GM12892 (cell line): ENCODE results near the gene RXFP4.

Experiments used
- DNase-seq: peaks from one replicate; pipeline ENCODE4 v3.0.0; 2011; ENCODE audit not compliant: insufficient read length
- FAIRE-seq: peaks from 2 replicates; lab custom pipeline; 2011; peaks lifted over from hg19 to GRCh38; lab: Jason Lieb, UNC
- POLR2A ChIP-seq: IDR thresholded peaks from 2 replicates; pipeline ENCODE4 v1.6.1; 2011; ENCODE audit warnings: low read depth, low read length, control low read depth
- POLR2AphosphoS5 ChIP-seq: IDR thresholded peaks from 2 replicates; pipeline ENCODE4 v1.6.1; 2011; ENCODE audit warnings: low read depth, low read length, control low read depth
- TAF1 ChIP-seq: IDR thresholded peaks from 2 replicates; pipeline ENCODE4 v1.6.1; 2011; ENCODE audit warnings: low read depth, mild to moderate bottlenecking, control low read depth, low read length, borderline replicate concordance

The RXFP4 gene

DNA sequence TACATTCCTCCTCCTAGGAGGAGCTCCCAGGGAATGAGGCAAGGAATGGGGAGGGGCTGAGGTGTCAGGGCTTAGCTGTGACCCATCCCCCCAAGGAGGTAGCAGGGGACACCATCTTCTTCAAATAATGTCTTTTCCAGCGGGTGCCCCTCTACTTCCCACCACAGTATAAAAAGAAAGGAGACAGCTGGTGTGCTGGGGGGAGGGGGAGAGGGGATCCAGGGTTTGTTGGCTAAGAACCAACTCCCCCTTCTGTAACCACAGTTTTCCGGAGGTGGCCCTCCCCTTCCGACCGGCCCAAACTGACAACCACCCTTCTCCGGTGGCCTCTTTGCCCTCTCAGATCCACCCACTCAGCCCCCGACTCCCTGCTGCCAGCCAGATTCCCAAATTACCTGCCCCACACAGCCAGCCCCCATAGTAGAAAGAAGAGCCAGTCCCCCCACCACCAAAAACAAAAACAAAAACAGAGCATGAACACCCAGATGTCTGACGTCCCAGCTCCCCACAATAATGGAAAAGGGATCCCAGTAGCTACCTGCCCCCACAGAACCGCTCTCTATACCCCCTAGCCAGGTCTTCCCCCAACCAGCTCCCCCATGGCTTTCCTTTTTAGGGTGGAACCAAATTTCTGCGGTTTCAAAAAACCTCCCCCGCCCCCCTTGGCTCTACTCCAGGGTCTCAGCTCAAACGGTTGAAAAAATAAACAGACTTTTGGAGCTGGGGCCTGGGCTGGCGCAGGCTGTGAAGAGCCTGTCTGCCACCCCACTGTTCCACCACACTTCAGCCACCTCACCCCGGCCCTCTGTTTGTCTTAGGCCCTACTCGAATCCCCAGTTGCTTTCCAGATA lies 34.8 kb downstream of the RXFP4 start:
- no peak for FAIRE-seq
- no peak for DNase-seq
- TF ChIP-seq POLR2A (no peak), POLR2AphosphoS5 (peak; percentile 7; the same call in 1 of the 2 replicates), TAF1 (no peak)

DNA sequence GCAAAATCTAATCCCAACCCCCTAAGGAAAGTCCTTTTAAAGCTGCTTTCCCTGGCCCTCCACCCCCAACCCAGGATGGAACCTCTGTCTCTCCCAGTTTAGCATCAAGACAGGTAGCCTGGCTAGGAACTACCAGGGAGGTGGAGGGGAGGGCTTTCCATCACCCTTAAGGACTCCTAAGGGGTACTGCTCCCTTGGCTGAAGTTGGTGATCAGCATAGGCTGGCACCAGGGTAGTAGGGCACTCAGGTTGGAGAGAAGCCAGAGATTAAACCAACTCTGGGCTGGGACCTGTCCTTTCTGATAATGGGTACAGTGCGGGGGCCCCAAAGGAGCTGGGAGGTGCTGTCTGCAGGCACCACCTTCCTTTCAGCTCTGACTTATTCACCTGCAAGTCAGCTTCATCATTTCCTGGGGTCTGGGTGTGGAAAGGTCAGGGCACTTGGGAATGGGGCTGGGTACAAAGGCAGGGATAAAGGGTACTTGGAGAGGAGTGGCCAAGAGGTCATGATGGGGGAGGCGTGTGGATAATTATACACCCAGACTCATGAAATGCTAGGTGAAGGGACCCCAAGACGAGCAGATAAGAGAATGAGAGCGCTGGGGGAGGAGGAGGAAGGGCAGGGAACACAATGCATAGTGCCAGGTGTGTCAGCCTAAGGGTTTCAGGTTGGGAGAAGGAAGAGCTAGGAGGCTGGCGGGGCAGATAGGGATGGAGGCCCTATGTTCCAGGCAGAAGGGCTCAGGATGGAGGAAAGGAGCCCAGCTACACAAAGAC lies 35.7 kb downstream of the RXFP4 start:
- DNase-seq (no peak), FAIRE-seq (no peak)
- TF ChIP-seq TAF1 (no peak), POLR2AphosphoS5 (peak; percentile 72; the same call in 1 of the 2 replicates), POLR2A (peak; percentile 71)

DNA sequence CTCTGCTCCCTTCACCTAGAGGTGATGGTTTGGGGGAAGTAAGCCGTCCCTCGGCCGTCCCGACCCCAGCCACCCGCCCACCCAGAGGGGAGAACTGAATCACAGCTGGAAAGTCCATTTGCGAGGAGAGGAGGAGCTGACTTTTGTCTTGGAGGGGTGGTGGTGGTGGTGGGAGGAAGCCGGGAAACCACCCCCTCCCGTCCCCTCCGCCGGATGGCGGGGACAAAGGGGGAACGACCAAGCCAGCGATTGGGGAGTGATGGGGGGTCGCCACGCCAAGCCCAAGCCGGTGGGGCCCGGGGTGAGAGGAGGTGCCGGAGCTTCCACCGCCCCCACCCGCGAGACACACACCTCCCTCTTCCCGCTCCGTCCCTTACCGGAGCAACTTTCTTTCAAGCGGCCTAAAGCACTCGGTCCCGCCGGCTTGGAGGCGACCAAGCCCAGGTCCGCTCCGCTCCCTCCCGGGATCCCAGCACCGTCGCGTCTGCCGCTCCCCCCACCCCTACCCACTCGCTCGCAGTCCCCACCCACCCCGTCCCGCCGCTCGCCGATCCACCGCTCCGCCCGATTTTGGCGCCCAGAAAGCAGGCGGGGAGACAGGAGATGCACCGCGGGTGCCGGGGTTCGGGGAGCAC lies 36.4 kb downstream of the RXFP4 start:
- no peak for FAIRE-seq
- no peak for DNase-seq

DNA sequence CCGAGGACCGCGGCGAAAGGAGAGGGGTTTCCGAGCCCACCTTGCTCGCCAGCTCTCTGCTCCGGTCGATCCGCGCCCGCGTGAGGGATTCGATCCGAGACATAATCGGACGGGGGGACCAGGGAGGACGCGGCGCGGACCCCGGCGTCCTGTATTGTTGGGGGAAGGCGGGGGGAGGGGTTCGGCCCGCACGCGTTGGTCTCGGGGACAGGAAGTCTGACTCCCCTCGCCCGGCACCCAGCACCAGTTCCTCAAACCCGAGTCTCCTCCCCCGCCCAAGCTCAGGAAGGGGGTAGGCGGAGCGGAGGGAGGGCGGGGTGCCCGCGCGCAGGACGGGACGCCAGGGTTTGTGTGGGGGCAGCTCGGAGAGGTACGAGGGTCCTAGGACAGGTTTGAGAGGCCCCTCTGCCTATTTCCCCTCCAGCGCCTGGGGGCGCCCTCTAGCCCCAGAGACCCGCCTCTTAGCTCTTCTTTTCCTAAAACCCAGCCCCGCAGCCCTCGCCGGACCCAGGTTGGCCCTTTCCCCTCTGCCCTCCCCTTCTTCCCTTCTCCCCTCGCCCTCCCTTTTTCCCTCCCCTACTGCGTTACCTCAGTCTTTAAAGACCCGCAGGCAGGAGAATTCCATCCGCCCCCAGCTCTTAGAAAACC lies 37.0 kb downstream of the RXFP4 start, which contains the start of gene ARHGEF2:
ARHGEF2 (minus strand) TSS at position 223 of the 648 bp plus-strand sequence; CDS start at position 103, 120 bp downstream.
- FAIRE-seq (peak; percentile 78), DNase-seq (peak; percentile 92)
- TF ChIP-seq TAF1, result peak; percentile 90; the same call in 1 of the 2 replicates
- TF ChIP-seq POLR2AphosphoS5, result peak; percentile 75
- TF ChIP-seq POLR2A, result peak; percentile 71; the same call in 1 of the 2 replicates

More for the DNA sequence above, 36.4 kb downstream of the RXFP4 start:
- TF ChIP-seq POLR2AphosphoS5 (no peak; the same call in 1 of the 2 replicates), TAF1 (no peak), POLR2A (no peak; the same call in 1 of the 2 replicates)

DNA sequence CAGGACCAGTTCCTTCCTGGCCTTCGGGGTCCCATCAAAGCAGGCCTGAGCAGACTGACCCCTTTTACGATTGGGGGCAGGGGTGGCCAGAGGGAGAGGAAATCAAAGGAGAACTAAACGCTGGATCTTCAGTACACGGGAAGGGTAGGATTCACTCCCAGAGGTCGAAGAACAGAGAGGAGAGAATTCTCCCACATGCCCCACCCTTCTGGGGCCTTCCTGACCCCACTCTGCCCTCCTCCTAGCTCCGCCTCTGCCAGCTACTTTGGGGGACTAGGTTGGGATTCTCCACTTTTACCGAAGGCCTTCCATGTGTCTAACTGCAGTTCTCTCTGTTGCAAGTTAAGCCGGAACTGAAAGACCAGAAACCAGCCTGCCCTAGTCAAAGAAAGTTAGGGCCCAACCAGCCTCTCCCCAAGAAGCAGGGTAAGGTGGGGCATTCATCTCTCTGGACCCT lies 37.6 kb downstream of the RXFP4 start:
- FAIRE-seq, result no peak
- TF ChIP-seq POLR2A, result no peak
- no peak; the same call in 1 of the 2 replicates for TF ChIP-seq POLR2AphosphoS5
- TF ChIP-seq TAF1, result no peak
- no peak for DNase-seq

DNA sequence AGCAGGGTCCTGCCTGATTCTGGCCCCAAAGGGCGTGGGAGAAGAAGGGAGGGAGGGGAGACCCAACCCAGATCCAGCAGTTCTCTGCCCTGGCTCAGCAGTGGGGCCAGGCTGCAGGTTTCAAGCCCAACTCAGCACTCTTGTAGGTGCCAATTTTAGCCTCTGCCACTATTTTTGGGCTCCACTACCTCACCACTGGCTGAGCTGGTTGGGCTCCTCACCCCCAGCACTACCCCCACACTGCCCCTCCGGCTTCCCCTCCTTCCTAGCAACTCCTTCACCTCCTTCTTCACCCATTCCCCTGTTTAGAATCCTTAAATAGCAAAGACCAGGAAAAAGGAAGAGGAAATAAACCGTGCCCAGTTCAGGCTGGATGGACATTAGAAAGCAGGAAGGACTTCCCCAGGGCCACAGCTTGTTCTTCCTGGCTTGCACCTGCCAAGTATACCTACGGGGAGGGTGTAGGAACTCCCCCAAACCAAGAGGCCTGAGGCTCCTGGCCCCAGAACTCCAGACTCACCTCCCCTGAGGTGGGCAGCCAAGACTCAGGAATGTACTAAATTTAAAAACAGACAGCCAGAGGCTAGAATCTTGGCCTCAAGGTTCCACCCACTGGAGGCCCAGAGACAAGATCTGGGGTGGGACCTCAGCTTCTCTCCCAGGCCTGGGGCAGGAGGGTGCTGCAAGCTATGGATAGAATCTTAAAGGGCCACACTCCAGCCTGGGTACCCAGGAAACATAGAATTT lies 38.3 kb downstream of the RXFP4 start:
- TF ChIP-seq POLR2A (no peak; the same call in 1 of the 2 replicates), TAF1 (no peak), POLR2AphosphoS5 (no peak)
- DNase-seq (no peak), FAIRE-seq (no peak)

DNA sequence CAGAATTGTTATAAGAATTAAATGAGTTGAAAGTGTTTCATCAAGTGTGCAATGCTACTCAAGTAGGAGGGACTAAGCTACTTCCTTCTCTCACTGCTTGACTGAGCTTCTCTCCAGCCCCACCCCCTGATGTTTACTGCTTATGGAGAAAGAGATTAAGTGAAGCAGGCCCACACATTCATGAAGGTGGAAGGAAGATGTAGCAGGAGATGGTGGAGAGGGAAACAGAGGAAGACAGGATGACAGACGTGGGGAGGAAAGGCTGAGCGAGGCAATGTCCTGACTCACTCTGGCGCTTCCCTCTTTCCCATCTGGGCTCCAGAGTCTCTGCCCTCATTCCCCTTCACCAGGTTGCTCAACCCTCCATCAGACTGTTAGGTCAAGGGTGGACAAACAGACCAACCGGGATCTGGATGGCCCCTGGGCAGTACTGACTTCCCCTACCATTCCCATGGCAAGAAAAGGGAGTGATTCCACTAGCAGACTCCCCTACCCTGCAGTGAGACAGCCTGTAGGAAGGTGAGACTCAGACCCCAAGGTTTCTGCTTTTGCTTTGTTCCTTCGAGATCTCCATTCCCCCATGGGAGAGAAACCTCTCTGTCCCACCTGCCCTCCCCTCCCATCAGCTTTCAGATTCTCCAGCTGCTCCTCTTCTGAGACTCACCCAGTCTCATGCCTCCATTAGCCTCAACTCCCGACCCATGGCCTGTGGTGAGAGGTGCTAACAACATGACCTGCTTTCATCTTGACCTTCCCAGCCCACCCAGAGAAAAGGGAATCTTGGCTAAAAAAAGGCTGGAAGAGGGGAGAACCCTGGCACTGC lies 40.0 kb downstream of the RXFP4 start:
- FAIRE-seq, result peak; percentile 51
- TF ChIP-seq TAF1 (no peak), POLR2A (no peak), POLR2AphosphoS5 (no peak)
- no peak for DNase-seq

DNA sequence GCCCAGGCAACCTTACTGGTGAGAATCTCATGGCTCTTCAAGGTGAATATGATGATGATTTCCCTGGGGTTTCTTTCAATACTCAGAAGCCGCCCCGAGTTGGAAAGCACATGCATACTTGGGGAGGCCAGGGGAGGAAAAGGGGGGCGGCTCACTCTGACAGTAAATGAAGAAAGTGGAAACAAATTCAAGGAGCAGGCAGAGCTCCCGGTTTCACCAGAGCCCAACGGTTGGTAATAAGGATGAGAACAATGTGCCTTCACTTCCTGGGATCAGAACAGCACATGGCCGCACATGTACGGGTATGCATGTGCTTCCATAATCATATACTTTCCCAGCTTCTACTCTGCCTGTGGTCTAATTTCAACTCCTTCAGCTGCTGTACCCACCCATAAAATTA lies 40.7 kb downstream of the RXFP4 start:
- no peak for TF ChIP-seq POLR2A
- TF ChIP-seq POLR2AphosphoS5, result no peak
- TF ChIP-seq TAF1, result no peak
- DNase-seq (no peak), FAIRE-seq (no peak)
